Posterior cingulate gyrus (tissue), 11 donors: ENCODE data around the gene ACE2.
A peak's percentile ranks its signal among the peaks of the same experiment; 100 is the strongest.

ENCODE experiments used
- DNase-seq, 10 donors: peaks; one replicate each; pipeline versions ENCODE4 v3.0.0 to v3.0.0-alpha.2; 2020 to 2021; ENCODE audit warnings: mixed read lengths in 3 of 10
- intact Hi-C: fragments of 100-400 bp; cut with DNase I; formaldehyde crosslinking; loops from one replicate; pipeline ENCODE4 v1.15.1; 2023

ACE2 gene

GRCh38 chrX:15522464-15522863 lies 78.3 kb downstream of the ACE2 start:
- peak in 1 of 10 donors; percentile 76 for DNase-seq
- intact Hi-C loops = no loop called here

- intact Hi-C loops = no loop called here
- DNase-seq = no peak
These were observed 84.8 kb downstream of the ACE2 start for GRCh38 chrX:15515931-15516330.

GRCh38 chrX:15514279-15514678 lies 86.5 kb downstream of the ACE2 start:
- DNase-seq = no peak
- intact Hi-C loops = no loop called here

- DNase-seq = no peak
- intact Hi-C loops = no loop called here
These were observed 88.3 kb downstream of the ACE2 start for GRCh38 chrX:15512401-15512965.

GRCh38 chrX:15511563-15511962 lies 89.2 kb downstream of the ACE2 start:
- intact Hi-C loops = no loop called here
- peak in 3 of 10 donors; percentile 9 to 61 (median 28) for DNase-seq
